NCI-H1417 treated with DMSO at 0.1 percent for 48 hours (cell line): ENCODE results near the gene SP9.

ENCODE experiments used
- DNase-seq: peaks from one replicate; lab custom pipeline; 2025; lab: John Stamatoyannopoulos, UW

SP9 gene

GRCh38 chr2:174334781-174335251 lies at the start of gene SP9:
SP9 (plus strand) TSS chr2:174334954; CDS start chr2:174335093, 139 bp downstream.
- no peak for DNase-seq

- no peak for DNase-seq
Observed at GRCh38 chr2:174286172-174286571, 48.6 kb upstream of the SP9 start.

DNA sequence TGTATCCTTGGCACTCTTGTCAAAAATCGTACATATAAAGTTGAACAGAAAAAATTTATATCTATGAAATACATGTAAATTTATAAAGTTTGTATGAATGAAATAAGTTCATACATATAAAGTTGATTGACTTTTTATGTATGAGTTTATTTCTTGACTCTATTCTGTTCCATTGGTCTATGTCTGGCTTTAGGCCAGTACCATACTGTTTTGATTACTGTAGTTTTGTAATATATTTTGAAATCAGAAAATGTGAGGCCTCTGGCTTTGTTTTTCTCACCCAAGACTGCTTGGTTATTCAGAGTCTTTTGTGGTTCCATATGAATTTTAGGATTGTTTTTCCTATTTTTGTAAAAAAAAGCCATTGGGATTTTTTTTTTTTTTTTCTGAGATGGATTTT lies 41.8 kb upstream of the SP9 start:
- DNase-seq: no peak

GRCh38 chr2:174300114-174300513 lies 34.6 kb upstream of the SP9 start:
- no peak for DNase-seq

DNA sequence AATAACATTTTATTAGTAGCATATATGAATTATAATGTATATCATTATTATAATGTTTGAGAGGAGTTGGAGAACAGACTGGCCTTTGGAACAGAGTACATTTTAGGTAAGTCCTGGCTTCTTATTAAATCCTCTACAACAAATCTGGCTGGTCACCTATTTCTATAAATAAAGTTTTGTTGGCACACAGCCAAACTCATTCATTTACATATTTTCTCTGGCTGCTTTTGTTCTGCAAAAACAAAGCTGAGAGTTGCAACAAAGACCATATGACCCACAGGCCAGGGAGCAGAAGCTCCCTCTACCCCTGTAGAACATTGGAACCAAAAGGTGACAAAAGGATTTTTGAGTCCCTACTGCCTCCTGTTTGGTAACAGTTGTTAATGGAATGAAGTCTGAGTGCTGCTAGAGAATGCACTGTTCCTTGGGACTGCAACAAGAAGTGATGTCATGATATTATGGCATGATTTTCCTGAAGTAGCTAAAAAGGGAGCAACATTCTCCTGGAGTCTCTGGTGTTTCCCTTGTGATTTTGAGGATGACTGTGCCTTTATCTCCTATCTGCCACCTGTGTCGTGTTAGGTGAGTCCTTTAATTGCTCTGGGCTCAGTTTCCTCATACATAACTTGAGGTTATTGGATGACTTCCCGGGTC lies 22.0 kb upstream of the SP9 start:
- no peak for DNase-seq

GRCh38 chr2:174322149-174322548 lies 12.6 kb upstream of the SP9 start:
- DNase-seq: no peak

GRCh38 chr2:174322746-174323145 lies 12.0 kb upstream of the SP9 start:
- DNase-seq: no peak

DNA sequence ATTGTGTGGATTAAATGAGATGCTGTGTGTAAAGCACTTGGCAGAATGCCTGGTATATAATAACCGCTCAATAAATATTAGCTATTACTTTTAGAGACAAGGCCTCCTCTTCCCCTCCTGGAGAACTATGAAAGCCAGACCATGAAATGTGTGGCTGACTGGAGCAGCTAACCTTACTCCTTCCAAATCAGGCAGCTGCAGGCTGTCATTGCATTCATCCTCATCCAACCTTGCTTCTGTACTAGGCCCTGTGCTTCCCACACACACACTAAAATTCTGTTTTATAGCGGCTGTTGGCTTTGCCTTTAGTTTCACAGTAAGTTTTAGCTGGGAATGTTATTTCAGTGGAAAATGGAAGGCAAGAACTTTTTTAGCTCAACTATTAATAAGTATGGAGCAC lies 10.2 kb upstream of the SP9 start:
- DNase-seq: no peak

DNA sequence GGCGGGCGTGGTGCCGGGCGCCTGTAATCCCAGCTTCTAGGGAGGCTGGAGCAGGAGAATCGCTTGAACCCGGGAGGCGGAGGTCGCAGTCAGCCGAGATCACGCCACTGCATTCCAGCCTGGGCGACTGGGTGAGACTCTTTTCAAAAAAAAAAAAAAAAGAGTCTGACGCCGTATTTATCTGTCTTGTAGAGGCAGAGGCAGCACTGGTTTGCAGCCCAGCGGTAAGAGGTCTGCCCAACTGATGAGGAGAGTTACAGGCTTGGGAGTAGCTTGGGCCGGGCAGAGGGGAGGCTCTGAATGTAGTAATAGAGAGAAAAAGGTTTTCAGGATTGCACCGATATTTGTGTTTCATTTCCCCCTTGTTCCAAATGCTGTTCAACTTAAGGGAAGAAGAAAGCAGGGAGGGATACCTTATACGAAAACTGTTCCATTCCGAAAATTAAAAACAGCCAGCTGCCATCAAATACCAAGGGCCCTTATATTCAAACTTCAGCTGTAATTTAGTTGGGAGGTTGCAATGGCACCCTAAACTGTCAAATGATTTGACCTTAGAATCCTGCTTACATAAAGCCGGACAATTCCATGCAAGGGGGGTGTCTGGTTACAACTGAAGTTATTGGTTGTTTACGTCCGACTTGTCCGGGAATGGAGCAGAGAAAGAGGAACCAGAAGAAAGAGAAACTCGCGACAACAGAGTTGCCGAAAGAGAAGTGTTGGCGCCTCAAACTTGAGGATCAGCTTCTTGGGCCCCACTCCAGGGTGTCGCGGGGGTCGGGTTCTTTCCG lies 9.2 kb upstream of the SP9 start:
- DNase-seq: no peak

DNA sequence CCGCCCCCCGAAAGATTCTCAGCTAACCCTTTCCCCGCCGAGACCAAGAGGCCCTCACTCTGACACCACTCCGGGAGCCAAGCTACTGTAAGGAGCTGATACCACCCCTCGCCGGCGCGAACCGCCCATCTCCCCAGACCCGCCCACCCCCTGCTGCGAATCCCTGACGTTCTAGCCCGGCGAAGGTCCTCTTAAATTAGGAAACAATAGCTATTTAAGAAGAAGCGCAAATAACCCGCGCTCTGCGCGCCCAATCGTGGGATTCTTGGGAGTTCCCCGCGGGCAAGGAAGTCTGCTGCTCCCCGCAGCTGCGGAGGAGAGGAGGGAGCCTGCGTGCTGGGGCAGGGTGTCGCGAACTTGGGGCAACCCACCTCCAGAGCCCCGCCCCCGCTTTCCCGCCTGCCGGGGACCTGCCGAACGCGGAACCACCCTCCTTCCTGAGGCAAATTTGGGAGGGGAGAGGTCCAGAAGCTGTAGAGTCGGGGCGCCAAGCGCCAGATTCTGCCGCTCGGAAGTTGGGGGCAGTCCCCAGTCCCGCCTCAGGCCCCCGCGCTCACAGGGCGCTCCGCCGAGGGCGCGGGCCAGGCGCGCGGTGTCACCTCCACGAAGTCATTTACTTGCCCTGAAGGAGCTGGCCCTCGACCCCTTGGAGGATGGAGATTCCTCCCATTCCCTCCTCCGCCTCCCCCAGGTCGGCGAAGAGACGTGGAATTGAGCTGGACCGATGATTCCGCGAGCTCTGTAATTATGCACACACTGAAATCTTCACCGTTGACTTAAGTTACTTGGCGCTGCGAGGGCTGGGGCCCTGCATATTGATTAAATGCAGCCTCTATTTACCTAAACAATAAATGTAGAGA lies 8.4 kb upstream of the SP9 start:
- no peak for DNase-seq

- DNase-seq: no peak
Observed at GRCh38 chr2:174327021-174327840, 7.5 kb upstream of the SP9 start.

GRCh38 chr2:174327841-174328113 lies 7.0 kb upstream of the SP9 start:
- DNase-seq: no peak

DNA sequence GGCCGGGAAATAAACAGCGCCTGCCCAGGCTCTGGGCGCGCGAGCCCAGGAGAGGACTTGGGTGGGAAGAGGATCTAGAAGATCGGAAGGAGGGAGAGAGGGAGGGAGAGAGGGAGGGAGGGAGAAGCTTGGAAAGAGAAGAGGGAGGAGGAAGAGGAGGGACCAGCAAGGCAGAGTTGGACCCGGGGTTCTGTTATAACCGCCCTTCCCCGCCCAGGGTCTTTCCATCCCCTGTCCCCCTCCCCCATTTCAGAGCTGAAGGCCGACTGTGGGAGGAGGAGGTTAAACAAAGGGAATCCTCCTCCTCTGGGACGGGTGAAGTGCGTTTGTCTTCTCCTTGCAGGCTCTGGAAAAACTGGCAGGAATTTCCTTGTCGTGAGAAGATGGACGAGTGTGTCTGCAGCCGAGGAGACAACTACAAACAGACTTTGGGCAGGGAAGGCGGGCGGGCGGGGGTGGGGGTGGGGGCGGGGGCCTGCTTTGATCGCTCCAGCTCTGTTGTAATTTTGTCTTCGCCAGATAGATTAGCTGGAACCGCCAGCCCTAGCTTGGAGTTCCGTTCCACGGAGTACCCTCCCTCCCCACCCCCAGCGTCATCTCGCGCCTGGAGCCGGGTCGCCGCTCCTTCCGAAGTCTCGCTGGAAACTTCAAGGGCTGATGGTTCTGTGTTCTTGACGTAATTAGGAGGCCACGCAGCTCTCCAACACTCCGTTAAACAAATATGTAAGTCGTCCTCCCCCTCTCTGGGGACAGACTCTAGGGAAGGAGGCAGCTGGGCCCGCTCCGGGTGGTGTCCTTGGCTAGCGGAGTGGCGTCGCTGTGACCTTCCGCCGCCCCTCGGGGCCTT lies 6.4 kb upstream of the SP9 start:
- DNase-seq: no peak

DNA sequence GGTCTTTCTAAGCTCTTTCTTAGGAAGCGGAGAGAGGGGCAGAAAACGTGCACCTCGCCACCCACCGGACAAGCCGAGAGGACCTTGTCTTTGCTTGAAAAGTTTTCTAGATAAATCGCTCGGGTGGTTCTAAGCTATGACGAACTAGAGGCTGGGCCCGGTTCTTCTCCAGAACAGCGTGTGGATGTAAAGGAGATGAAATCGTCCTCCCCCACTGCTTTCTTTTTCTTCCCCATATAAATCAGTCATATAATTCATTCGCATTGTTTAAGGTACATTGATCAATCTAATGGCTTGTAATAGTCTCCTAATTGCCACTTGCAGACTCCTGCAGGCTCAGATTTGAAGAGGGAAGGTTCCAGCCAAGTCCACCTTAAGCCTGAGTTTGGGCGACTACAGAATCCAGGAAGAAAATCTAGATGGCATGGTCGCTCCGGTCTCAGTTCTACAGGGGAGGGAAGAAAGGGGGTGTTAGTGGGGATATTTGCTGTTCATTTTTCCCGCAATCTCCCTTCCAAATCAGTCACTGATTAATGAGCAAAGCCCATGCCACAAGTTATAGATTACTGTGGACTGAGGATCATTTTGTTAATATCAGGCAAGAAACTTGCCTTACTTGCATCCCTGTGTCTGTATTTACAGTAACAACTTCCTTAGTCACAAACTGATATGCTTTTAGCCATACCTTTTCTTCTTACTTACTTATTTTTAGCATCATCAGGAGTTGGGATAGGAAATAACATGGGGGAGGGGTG lies 5.6 kb upstream of the SP9 start:
- no peak for DNase-seq

- no peak for DNase-seq
Observed at GRCh38 chr2:174330945-174331594, 3.7 kb upstream of the SP9 start.

GRCh38 chr2:174331595-174332216 lies 3.0 kb upstream of the SP9 start:
- DNase-seq: no peak

- no peak for DNase-seq
Observed at GRCh38 chr2:174332217-174332963, 2.4 kb upstream of the SP9 start.

- DNase-seq: no peak
Observed at GRCh38 chr2:174333017-174333371, 1.8 kb upstream of the SP9 start.
